WTC11 (cell line): ENCODE measurements around the gene PRDX2. TPM values are rescaled to one million over a fixed set of nuclear protein-coding genes. Genes with fewer than 3 reads are reported as not detected.

Source experiments
- ATF1 ChIP-seq: sonication (generic); formaldehyde crosslinking; IDR thresholded peaks from 2 replicates; pipeline ENCODE4 v1.8.1; 2023; ENCODE audit warnings: mild to moderate bottlenecking, moderate library complexity, missing genetic modification reagents
- ATF3 ChIP-seq: sonication (generic); formaldehyde crosslinking; conservative IDR thresholded peaks from 2 replicates; pipeline ENCODE4 v1.8.1; 2022; ENCODE audit warnings: mild to moderate bottlenecking, missing genetic modification reagents
- CBFB ChIP-seq: sonication (generic); formaldehyde crosslinking; IDR thresholded peaks from 2 replicates; pipeline ENCODE4 v1.8.1; 2022; ENCODE audit warnings: mild to moderate bottlenecking, low read depth, missing genetic modification reagents
- CDX4 ChIP-seq: fragments of 250-450 bp; sonication (Bioruptor Pico); IDR thresholded peaks from 2 replicates; pipeline ENCODE4 v1.9.0; 2021; ENCODE audit warnings: moderate library complexity, mild to moderate bottlenecking, inconsistent platforms, borderline replicate concordance
- CTCF ChIP-seq: fragments of 200-600 bp; IDR thresholded peaks from 2 replicates; pipeline ENCODE4 v1.8.0; 2022; ENCODE audit warnings: antibody characterized with exemption
- ELF4 ChIP-seq: sonication (generic); formaldehyde crosslinking; IDR thresholded peaks from 2 replicates; pipeline ENCODE4 v1.8.1; 2022; ENCODE audit warnings: low read depth, mild to moderate bottlenecking, moderate library complexity, missing genetic modification reagents
- ETV6 ChIP-seq: sonication (generic); formaldehyde crosslinking; IDR thresholded peaks from 2 replicates; pipeline ENCODE4 v1.8.1; 2022; ENCODE audit warnings: mild to moderate bottlenecking, missing genetic modification reagents
- FOXK1 ChIP-seq: sonication (generic); formaldehyde crosslinking; IDR thresholded peaks from 2 replicates; pipeline ENCODE4 v1.8.0; 2022; ENCODE audit warnings: mild to moderate bottlenecking, moderate library complexity, missing genetic modification reagents
- FOXP1 ChIP-seq: sonication (generic); formaldehyde crosslinking; IDR thresholded peaks from 2 replicates; pipeline ENCODE4 v1.8.0; 2022; ENCODE audit warnings: missing genetic modification reagents, mild to moderate bottlenecking, moderate library complexity, borderline replicate concordance
- JUN ChIP-seq: sonication (generic); formaldehyde crosslinking; IDR thresholded peaks from 2 replicates; pipeline ENCODE4 v1.8.0; 2023; ENCODE audit warnings: mild to moderate bottlenecking, missing genetic modification reagents
- KAT7 ChIP-seq: sonication (generic); formaldehyde crosslinking; IDR thresholded peaks from 2 replicates; pipeline ENCODE4 v1.8.1; 2023; ENCODE audit warnings: missing genetic modification reagents, mild to moderate bottlenecking, borderline replicate concordance
- MYBL2 ChIP-seq: sonication (generic); formaldehyde crosslinking; IDR thresholded peaks from 2 replicates; pipeline ENCODE4 v1.8.1; 2023; ENCODE audit warnings: mild to moderate bottlenecking, moderate library complexity, missing genetic modification reagents
- NFATC4 ChIP-seq: fragments of 250-450 bp; sonication (Bioruptor Pico); IDR thresholded peaks from 2 replicates; pipeline ENCODE4 v1.9.0; 2021; ENCODE audit warnings: mild to moderate bottlenecking
- NFYB ChIP-seq: sonication (generic); formaldehyde crosslinking; conservative IDR thresholded peaks from 2 replicates; pipeline ENCODE4 v1.8.0; 2022; ENCODE audit warnings: low read depth, missing genetic modification reagents
- NR2C2 ChIP-seq: sonication (generic); formaldehyde crosslinking; IDR thresholded peaks from 2 replicates; pipeline ENCODE4 v1.8.0; 2022; ENCODE audit warnings: mild to moderate bottlenecking, missing genetic modification reagents
- RELA ChIP-seq: sonication (generic); formaldehyde crosslinking; IDR thresholded peaks from 2 replicates; pipeline ENCODE4 v1.8.1; 2022; ENCODE audit warnings: missing genetic modification reagents, mild to moderate bottlenecking, borderline replicate concordance
- SMAD4 ChIP-seq: sonication (generic); formaldehyde crosslinking; IDR thresholded peaks from 2 replicates; pipeline ENCODE4 v1.8.0; 2022; ENCODE audit warnings: mild to moderate bottlenecking, missing genetic modification reagents
- SOX15 ChIP-seq: fragments of 250-450 bp; sonication (Bioruptor Pico); IDR thresholded peaks from 2 replicates; pipeline ENCODE4 v1.9.0; 2021; ENCODE audit warnings: mild to moderate bottlenecking
- STAT6 ChIP-seq: sonication (generic); formaldehyde crosslinking; conservative IDR thresholded peaks from 2 replicates; pipeline ENCODE4 v1.8.1; 2023; ENCODE audit warnings: mild to moderate bottlenecking, low read depth, missing genetic modification reagents, moderate library complexity
- TEAD1 ChIP-seq: sonication (generic); formaldehyde crosslinking; IDR thresholded peaks from 2 replicates; pipeline ENCODE4 v1.8.0; 2022; ENCODE audit warnings: mild to moderate bottlenecking, missing genetic modification reagents
- ZBTB21 ChIP-seq: sonication (generic); formaldehyde crosslinking; IDR thresholded peaks from 2 replicates; pipeline ENCODE4 v1.8.1; 2023; ENCODE audit warnings: mild to moderate bottlenecking, missing genetic modification reagents, borderline replicate concordance
- ZNF121 ChIP-seq: sonication (generic); formaldehyde crosslinking; IDR thresholded peaks from 2 replicates; pipeline ENCODE4 v1.8.0; 2023; ENCODE audit warnings: missing genetic modification reagents
- ZNF263 ChIP-seq: sonication (generic); formaldehyde crosslinking; IDR thresholded peaks from 2 replicates; pipeline ENCODE4 v1.8.1; 2022; ENCODE audit warnings: low read depth, mild to moderate bottlenecking, moderate library complexity, missing genetic modification reagents
- ZNF512 ChIP-seq: sonication (generic); formaldehyde crosslinking; IDR thresholded peaks from 2 replicates; pipeline ENCODE4 v1.8.1; 2022; ENCODE audit warnings: missing genetic modification reagents, borderline replicate concordance
- ZNF671 ChIP-seq: fragments of 250-450 bp; sonication (Bioruptor Pico); IDR thresholded peaks from 2 replicates; pipeline ENCODE4 v1.8.0; 2021; ENCODE audit warnings: mild to moderate bottlenecking
- total RNA-seq: library from RNA; stranded (reverse); gene quantifications from 3 replicates; pipeline ENCODE4 v1.2.3, GENCODE V29; 2021
- TF ChIP-seq, protein P1 (sequence below): sonication (generic); formaldehyde crosslinking; IDR thresholded peaks from 2 replicates; pipeline ENCODE4 v1.8.0; 2023; ENCODE audit warnings: missing genetic modification reagents, mild to moderate bottlenecking, borderline replicate concordance
- TF ChIP-seq, protein P2 (sequence below): sonication (generic); formaldehyde crosslinking; IDR thresholded peaks from 2 replicates; pipeline ENCODE4 v1.8.0; 2022; ENCODE audit warnings: mild to moderate bottlenecking, missing genetic modification reagents

Gene PRDX2
- total RNA-seq, 1 experiment from 2014 or later = 378 TPM

- TF ChIP-seq ZNF512 (CRISPR knock-in tag) = no peak
- TF ChIP-seq STAT6 (CRISPR knock-in tag) = no peak
- no peak for TF ChIP-seq NR2C2
- TF ChIP-seq, protein P1, sequence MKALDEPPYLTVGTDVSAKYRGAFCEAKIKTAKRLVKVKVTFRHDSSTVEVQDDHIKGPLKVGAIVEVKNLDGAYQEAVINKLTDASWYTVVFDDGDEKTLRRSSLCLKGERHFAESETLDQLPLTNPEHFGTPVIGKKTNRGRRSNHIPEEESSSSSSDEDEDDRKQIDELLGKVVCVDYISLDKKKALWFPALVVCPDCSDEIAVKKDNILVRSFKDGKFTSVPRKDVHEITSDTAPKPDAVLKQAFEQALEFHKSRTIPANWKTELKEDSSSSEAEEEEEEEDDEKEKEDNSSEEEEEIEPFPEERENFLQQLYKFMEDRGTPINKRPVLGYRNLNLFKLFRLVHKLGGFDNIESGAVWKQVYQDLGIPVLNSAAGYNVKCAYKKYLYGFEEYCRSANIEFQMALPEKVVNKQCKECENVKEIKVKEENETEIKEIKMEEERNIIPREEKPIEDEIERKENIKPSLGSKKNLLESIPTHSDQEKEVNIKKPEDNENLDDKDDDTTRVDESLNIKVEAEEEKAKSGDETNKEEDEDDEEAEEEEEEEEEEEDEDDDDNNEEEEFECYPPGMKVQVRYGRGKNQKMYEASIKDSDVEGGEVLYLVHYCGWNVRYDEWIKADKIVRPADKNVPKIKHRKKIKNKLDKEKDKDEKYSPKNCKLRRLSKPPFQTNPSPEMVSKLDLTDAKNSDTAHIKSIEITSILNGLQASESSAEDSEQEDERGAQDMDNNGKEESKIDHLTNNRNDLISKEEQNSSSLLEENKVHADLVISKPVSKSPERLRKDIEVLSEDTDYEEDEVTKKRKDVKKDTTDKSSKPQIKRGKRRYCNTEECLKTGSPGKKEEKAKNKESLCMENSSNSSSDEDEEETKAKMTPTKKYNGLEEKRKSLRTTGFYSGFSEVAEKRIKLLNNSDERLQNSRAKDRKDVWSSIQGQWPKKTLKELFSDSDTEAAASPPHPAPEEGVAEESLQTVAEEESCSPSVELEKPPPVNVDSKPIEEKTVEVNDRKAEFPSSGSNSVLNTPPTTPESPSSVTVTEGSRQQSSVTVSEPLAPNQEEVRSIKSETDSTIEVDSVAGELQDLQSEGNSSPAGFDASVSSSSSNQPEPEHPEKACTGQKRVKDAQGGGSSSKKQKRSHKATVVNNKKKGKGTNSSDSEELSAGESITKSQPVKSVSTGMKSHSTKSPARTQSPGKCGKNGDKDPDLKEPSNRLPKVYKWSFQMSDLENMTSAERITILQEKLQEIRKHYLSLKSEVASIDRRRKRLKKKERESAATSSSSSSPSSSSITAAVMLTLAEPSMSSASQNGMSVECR = peak; percentile 76; the same call in 1 of the 2 replicates
- no peak for TF ChIP-seq ZNF671 (CRISPR knock-in tag)
- no peak for TF ChIP-seq JUN
- no peak for TF ChIP-seq SOX15
- TF ChIP-seq, protein P2, sequence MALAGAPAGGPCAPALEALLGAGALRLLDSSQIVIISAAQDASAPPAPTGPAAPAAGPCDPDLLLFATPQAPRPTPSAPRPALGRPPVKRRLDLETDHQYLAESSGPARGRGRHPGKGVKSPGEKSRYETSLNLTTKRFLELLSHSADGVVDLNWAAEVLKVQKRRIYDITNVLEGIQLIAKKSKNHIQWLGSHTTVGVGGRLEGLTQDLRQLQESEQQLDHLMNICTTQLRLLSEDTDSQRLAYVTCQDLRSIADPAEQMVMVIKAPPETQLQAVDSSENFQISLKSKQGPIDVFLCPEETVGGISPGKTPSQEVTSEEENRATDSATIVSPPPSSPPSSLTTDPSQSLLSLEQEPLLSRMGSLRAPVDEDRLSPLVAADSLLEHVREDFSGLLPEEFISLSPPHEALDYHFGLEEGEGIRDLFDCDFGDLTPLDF (CRISPR knock-in tag) = peak; percentile 40; the same call in 1 of the 2 replicates
- TF ChIP-seq ETV6 = no peak; the same call in 1 of the 2 replicates
- 0 out of 2 replicates have a peak, but pooled peaks have one; percentile 22 for TF ChIP-seq MYBL2
- peak; percentile 80; the same call in 1 of the 2 replicates for TF ChIP-seq CDX4 (CRISPR knock-in tag)
- no peak for TF ChIP-seq ATF1 (CRISPR knock-in tag)
- no peak for TF ChIP-seq CBFB (CRISPR knock-in tag)
- TF ChIP-seq FOXP1 (CRISPR knock-in tag) = 0 out of 2 replicates have a peak, but pooled peaks have one; percentile 26
- TF ChIP-seq RELA (CRISPR knock-in tag) = no peak
- TF ChIP-seq FOXK1 (CRISPR knock-in tag) = peak; percentile 95; the same call in 1 of the 2 replicates
- 0 out of 2 replicates have a peak, but pooled peaks have one; percentile 56 for TF ChIP-seq TEAD1 (CRISPR knock-in tag)
- TF ChIP-seq KAT7 (CRISPR knock-in tag) = no peak
- no peak for TF ChIP-seq ZNF121
- no peak for TF ChIP-seq SMAD4 (CRISPR knock-in tag)
- no peak for TF ChIP-seq ATF3
- no peak for TF ChIP-seq ZNF263 (CRISPR knock-in tag)
- no peak for TF ChIP-seq CTCF
- TF ChIP-seq ZBTB21 = peak; percentile 34; the same call in 1 of the 2 replicates
- 0 out of 2 replicates have a peak, but pooled peaks have one; percentile 41 for TF ChIP-seq NFYB (CRISPR knock-in tag)
- TF ChIP-seq NFATC4 (CRISPR knock-in tag) = no peak
- peak; percentile 75; the same call in 1 of the 2 replicates for TF ChIP-seq ELF4 (CRISPR knock-in tag)
These were observed 10.1 kb downstream of the PRDX2 start, which contains the start of gene JUNB (continued) for GRCh38 chr19:12791345-12792050.
